ENCODE measurements around the gene RALGAPA2.
A peak's percentile ranks its signal among the peaks of the same experiment; 100 is the strongest.

GRCh38 chr20:20452254-20452676 is 260.2 kb downstream of the RALGAPA2 start:
- peak in 1 of 2 donors; percentile 6 for TF ChIP-seq CTCF (conservative IDR thresholded peaks at IDR 0.05 in 1 of 2, IDR thresholded peaks at IDR 0.05 in 1 of 2; ENCODE audit: low read depth in 1 of 2, low read length in 2 of 2)
- no peak for TF ChIP-seq EZH2 (IDR thresholded peaks at IDR 0.05; ENCODE audit: low read length, missing control alignments)
